Lung microvascular endothelial cell (primary cell): ENCODE measurements around the gene PTPN1. TPM values are rescaled to one million over a fixed set of nuclear protein-coding genes. Genes with fewer than 3 reads are reported as not detected.
"Not testable (repeated sequence)": the region's sequence is repeated elsewhere in the genome, so short reads cannot be mapped to it uniquely, and the experiment has no call there.

Experiments
- DNase-seq, 2 donors: peaks; one replicate each; pipeline versions ENCODE4 v3.0.0 to v3.0.0-alpha.2; 2010; ENCODE audit warnings: low read depth in 2 of 2
- total RNA-seq: library from RNA; depleted of rRNA; stranded (reverse); fragments of >200 nt; gene quantifications from 2 replicates; pipeline ENCODE4 v1.2.1, GENCODE V29; 2014

PTPN1 gene
- total RNA-seq, result 21.6 and 25.6 TPM in 2 replicates

DNA sequence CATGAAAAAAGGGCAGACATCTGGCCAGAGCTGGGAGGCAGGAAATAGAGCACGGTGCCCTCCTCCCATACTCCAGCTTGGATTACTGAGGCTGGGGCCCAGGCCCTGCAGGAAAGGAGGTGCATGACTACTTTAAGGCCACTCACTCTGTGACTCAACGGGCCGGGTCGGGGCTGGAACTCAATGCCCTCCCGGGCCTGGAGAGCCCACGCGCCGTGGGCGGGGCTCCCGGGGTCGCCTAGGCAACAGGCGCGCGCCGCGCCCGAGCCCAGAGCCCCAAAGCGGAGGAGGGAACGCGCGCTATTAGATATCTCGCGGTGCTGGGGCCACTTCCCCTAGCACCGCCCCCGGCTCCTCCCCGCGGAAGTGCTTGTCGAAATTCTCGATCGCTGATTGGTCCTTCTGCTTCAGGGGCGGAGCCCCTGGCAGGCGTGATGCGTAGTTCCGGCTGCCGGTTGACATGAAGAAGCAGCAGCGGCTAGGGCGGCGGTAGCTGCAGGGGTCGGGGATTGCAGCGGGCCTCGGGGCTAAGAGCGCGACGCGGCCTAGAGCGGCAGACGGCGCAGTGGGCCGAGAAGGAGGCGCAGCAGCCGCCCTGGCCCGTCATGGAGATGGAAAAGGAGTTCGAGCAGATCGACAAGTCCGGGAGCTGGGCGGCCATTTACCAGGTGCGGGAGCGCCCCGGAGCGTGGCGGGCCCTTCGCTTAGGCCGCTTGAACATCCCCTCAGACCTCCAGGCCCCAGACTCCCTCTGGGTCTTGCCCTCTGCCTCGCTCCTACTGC is at the start of gene PTPN1:
TSS of gene PTPN1 (plus strand) at position 461 of the 783 bp plus-strand sequence. CDS start at position 606, 145 bp downstream.
- peak; percentile 99 for DNase-seq

DNA sequence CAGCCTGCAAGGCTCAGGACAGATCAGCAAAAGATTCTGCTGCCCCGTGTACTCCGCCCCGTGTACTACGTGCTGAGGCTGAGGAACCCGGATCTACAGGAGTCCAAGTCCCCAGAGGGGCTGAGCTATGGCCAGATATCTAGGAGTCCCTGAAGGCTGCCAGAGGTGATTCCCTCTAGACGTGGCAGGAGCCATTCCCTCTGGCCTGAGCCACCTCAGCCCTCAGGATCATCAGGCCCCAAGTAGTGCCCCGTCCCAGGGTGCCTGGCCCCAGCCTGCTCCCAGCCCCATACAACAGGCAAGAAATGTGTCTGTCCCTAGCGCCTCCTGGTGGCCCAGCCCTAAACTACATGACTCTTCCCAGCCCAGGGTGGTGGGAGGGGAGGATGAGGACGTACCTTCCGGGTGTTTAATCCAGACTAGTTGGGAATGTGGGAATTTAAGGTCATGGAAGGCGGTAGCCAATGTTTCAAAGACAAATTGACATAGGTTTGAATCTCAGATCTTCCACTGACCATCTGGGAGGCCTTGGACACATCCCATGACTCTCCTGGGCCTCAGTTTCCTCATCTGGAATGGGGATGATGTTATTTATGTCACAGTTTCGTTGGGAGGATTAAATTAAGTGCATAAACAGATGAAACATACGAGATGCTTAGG is 49.4 kb upstream of the PTPN1 start:
- DNase-seq, result peak; percentile 79 to 86

DNA sequence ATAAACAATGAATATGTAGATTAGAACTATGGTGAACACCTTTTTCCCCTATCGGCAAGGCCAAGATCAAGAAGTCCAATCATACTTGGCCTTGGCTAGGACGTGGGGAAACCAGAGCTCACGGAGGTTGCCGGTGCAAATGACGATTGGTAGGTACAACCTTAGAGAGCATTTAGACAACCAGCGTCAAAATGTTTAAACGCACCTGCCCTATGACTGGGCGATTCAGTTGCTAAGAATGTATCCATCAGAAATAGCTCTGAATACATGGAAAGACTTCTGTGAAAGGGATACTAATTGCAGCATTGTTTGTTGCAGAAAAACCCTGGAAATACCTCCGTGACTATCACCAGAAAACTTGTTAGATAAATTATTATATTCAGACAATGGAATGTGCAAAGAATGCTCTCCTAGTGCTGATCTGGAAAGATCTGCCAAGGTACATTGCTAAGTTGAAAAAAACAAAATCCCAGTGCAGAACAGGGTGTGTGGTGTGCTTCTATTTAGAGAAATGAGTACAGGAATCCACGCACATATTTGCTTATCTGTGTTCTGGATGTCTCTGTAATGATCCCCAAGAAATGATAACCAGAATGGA is 48.0 kb upstream of the PTPN1 start:
- DNase-seq, result peak in 1 of 2 donors; percentile 49

DNA sequence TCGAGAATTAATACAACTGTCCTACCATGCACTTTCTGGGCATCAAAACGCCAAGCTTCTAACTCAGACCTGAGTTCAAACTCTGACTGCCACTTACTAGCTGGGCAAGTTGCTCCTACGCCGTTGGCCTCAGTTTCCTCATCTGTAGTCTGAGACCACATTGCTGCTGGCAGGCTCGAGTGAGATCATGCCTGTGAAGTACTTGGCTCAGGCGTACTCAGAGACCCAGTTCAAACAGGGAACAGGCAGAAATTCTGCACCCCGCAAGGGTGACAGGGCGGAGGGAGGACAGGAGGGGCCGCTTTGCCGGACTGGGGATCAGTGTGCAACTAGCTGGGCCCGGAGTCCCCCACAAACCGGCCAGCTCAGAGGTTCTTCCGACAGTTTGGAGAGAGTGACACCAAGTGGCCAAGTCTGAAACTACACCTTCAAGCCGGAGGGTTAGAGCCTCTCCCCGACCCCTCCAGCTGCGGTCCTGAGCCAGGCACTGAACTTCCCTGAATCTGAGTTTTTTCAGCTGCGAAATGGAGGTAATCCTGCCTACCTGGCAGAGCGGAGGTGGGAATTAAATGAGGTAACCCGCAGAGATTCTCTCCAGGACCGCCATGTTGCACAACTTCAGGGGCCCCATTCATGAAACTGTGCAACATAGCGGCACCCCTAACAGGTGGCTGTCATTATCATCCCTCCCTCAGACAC is 46.0 kb upstream of the PTPN1 start:
- DNase-seq, result peak; percentile 62

DNA sequence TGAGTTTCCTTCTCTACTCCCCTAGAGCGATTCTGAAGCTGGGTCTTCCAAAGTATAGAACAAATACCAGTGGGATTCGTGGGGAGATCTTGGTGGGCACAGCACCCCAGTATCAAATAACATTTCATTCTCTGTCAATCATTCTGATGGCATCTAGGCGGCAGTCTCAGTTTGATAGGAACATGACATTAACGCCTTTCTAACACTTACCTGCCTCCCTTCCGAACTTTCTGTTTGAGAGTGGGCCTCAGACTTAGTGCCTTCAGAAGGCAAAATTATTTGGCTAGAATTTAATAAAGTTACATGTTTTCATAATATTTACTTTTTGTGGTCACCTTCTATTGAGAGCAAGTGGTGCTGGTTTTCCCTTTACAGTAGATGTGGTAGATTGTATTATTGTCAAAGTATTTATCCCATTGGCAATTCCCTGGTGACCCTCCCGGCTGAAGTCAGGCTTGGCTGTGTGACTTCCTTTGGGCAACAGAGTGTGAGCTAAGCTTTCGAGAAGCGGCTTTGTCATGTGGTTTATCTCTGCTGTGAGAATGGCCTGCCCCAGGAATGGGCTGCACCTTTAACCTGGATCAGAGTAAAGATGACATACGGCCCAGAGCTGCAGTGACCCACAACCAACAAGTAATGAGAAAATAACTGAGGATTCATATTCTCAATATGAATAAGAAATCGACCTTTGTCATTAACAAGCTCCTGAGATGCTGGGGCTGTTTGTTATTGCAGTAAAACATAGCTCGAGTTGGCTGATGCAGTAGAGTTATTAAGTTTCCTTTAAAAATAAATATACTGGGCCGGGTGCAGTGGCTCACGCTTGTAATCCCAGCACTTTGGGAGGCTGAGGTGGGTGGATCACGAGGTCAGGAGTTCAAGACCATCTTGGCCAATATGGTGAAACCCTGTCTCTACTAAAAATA is 45.2 kb upstream of the PTPN1 start:
- no peak for DNase-seq

DNA sequence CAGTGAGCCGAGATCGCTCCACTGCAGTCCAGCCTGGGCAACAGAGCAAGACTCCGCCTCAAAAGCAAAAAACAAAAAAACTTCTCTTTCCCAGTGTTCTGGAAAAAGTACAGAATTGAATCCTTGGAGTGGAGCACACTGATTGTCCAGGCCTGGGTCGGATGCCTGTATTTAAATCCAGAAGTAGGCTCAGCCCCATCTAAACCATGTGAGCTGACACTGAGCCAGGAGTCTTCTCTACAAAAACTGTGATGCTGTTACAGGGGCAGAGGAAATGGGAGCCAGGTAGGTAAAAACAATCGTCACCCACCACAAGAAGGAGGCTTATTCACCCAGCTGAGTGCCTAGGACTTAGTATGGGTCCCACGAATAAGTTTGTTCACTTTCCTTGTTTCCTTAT is 43.0 kb upstream of the PTPN1 start:
- DNase-seq, result no peak

DNA sequence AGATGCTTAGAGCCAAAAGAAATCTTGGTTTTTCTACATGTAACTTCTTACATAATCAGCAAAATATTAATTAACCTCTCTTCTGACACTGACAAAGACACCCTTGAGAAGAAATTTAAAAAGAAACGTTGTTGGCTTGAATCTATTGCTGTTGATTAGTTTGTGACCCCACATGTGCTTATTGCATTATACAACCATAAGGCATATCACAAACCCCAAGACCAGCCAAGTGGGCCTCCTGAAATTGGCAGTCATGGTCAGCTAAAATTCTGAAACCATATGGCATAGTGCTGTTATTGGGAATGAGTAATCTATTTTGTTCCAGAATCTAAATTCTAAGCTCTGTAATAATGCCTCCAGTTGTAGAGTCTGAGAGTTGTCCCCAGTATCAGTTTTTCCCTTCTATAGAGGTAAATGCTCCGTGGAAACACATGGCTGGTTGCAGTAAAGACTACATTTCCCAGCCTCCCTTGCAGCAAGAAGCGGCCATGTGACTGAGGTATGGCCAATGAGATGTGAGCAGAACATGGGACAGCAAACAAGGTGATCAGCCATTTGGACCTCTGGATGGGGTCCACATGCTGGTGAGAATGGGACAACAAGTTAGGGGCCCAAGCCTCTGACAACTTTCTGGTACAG is 42.3 kb upstream of the PTPN1 start:
- DNase-seq, result peak; percentile 57 to 79

DNA sequence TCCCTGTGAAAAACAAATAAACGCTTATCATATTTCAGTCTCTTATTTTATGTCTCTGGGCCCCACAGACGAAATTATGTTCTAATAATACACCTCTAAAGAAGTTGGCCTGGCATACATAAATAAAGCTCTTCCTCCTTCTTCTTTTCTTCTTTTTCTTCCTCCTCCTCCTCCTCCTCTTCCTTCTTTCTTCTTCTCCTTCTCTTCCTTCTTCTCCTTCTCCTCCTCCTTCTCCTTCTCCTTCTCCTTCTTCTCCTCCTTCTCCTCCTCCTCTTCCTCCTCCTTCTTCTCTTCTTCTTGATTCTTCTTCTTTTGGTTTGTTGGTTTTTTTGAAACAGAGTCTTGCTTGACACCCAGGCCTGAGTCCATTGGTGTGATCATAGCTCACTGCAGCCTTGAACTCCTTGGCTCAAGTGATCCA is 41.8 kb upstream of the PTPN1 start:
- no peak for DNase-seq

DNA sequence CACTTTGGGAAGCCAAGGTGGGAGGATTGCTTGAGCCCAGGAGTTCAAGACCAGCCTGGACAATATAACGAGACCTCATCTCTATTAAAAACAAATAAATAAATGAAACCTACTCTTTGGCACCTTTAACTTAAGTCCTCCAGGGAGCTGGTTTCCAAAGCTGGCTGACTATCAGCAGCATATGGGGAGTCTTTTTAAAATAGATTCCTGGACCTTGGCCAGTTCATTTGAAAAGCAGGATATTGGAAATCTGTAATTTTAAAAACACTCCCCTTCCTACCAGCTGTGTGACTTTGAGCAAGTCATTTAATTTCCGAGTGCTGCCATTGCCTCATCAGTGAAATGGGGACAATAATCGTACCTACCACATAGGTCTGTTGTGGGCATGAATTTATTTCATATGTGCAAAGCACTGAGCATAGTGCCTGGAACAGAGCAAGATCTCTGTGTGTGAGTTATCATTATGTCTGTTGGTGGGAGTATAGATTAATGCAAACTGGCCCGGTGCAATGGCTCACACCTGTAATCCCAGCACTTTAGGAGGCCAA is 40.9 kb upstream of the PTPN1 start:
- no peak for DNase-seq

DNA sequence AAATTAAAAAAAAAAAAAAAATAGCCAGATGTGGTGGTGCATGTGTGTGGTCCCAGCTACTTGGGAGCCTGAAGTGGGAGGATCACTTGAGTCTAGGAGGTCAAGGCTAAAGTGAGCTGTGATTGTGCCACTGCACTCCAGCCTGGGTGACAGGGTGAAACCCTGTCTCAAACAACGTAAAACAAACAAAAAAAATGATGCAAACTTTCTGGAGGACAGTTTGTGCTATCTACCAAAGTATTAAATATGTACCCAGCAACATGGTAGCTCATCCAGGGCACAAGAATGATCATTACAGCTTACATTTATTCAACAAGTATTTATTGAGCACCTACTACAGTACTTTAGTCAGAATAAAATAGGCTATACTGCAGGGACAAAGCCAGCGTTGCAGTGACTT is 40.4 kb upstream of the PTPN1 start:
- no peak for DNase-seq

DNA sequence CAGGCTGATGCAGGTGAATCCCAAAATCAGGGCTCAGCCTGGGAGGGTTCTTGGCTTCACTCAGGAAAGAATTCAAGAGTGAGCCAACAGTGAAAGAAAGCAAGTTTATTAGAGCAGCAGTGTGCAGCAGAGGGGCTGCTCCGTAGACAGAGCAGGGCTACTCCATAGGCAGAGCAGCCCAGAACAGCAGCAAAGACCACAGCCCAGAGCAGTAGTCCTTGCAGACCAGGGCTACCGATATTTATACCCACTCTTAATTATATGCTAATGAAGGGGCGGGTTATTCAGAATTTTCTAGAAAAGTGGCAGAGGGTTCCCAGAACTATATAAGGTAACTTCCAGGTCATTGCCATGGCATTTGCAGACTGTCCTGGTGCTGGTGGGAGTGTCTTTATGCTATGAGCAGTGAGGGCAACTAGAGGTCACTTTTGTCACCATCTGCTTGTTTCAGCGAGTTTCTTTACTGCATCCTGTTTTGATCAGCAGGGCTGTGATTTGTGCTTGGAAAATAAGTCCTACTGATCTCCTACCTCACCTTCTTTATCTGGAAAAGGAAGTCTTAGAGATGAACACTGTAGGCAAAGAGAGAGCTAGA is 39.8 kb upstream of the PTPN1 start:
- DNase-seq, result peak; percentile 65 to 76

DNA sequence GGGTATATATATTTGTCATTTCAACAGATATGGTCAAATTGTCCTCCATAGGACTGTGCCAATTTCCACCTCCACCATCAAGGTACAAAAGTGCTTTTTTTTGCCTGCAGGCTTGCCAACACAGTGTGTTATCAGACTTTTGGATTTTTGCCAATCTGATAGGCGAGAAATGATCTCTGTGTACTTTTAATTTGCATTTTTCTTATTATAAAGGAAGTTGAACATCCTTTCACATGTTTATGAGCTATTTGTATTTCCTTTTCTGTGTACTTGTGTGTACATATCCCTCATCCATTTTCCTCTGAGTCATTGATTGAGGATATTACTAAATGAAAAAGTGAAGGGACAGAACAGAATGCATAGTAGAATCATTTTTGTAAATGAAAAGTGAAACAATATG is 39.0 kb upstream of the PTPN1 start:
- peak; percentile 80 to 83 for DNase-seq

DNA sequence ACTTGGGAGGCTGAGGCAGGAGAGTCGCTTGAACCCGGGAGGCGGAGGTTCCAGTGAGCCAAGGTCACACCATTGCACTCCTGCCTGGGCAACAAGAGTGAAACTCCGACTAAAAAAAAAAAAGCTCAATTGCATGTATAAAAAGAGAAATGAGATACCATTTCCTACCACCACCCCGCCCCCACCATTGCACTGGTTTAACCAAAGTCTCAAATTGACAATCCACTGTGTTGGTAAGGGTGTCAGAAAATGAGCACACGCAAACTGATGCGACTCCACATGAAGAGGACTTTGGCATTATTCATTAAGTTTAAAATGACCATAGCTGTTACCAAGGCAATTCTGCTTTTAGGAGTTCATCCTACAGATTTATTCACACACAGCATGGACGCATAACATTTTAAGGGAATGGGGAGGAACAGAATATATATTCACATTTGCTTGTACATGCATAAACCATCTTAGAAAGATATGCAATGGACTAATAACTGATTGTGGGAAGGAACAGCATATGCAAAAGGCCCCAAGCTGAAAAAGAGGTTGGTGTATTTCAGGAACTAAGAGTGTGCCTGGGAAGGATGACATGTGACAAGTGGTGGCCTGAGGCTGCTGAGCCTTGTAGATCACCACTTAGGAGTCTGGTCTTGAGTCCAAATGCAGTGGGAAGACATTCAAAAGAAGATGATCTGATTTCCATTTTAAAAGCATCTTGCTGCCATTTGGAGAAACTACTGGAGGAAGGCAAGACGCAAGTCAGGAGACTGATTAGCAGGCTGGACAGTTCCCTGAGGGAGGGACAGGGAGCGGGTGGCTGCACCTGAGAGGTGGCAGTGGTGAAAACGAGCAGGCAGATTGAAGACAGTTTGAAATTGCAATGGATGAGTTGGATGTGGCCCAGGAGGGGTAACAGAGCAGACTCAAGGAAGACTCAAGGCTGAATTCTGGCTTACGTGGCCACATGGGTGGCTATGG is 37.2 kb upstream of the PTPN1 start:
- no peak for DNase-seq

DNA sequence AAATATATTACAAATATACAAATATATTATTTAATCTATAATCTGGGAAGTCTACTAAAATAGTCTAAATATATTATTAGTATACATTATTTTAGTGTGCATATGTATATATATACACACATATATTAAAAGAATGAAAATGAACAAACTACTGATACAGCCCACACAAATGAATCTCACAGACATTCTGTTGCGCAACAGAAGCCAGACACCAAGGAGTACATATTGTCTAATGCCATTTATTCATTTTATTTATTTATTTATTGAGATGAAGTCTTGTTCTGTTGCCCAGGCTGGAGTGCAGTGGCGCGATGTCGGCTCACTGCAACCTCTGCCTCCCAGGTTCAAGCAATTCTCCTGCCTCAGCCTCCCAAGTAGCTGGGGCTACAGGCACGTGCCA is 35.8 kb upstream of the PTPN1 start:
- not testable (repeated sequence) for DNase-seq

DNA sequence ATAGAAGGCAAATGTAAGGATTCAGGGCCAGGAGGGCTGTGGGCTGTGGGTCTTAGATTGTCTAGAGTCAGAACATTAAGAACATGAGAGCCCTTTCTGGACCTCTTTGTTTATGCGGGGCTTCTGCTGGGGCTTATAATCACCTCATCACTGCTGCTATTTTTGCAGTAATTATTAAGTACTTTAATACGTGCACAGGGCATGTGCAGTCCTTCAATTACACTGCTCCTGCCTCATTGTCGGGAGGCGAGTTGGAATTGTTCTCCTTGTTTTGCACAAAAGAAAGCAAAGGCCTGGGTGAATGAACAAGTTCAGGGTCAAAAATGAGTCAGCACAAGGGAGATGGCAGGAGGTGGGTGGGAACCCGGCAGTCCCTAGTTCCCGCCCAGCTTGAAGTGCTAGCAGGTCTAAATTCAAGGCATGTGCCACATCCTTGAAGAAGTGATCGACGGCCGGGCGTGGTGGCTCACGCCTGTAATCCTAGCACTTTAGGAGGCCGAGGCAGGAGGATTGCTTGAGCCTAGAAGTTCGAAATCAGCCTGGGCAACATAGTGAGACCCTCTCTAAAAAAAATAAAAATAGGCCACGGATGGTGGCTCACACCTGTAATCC is 34.4 kb upstream of the PTPN1 start:
- peak; percentile 28 to 74 for DNase-seq

DNA sequence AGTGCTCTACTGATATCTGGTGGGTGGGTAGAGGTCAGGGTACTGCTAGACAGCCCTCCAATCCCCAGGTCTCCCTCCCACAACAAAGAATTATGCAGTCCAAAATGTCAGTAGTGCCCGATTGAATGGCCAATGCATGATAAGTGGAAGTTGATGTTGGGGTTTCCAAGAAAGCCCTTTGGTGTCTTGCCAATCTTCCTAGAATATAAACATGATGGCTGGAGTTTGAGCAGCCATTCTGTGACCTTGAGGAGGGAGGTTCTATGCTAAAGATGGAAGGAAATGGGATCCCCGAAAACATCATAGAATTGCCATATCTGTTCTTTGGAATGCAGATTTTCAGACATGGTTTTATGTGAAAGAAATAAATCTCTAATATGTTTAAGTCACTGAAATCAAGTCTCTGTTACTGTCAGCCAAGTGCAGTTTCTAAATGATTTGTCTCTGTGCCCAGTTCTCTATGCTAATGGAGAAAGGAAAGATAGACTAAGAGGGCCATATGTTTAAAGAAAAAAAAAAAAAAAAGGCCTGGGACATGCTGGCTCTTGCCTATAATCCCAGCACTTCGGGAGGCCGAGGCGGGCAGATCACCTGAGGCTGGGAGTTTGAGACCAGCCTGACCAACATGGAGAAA is 32.8 kb upstream of the PTPN1 start:
- DNase-seq, result no peak

DNA sequence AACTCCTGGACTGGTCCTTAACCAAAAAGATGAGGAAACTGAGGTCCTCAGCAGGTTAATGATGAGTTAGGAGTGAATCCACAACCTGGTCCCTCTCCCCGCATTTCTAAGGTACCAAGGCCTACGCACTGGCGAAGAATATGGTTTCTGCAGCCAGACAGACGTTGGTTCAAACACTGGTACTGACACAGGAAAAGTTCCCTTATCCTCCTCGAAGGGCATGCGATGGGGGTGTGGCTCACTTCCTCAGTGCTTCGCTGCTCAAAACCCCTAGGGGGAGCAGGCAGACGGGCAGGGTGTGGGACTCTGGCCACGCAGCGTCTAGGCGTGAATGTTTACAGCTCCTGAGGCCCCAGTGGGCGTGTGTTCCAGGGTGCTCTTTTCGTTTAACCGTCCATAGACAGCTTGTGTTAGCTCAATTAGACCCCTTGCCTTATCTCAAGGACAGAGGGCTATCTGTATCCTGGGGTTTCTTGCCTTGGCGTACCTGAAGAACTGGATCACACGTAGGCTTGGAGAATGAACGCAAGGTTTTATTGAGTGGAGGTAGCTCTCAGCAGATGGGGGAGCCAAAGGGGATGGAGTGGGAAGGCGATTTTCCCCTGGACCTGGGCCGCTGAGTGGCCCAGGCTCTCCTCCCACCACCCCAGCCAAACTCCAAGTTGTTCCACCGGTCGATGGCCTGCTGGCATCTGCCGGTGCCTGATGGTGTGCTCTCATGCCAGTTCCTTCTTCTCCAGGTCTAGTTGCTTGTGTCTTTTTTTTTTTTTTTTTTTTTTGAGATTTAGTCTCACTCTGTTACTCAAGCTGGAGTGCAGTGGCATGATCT is 31.8 kb upstream of the PTPN1 start:
- peak; percentile 60 to 75 for DNase-seq
